Ishikawa (cell line): ENCODE measurements around the gene REXO2.

Source experiments
- CREB1 ChIP-seq: IDR thresholded peaks from 2 replicates; pipeline ENCODE4 v1.6.1; 2012; ENCODE audit warnings: low read depth
- EP300 ChIP-seq: IDR thresholded peaks from 2 replicates; pipeline ENCODE4 v1.6.1; 2012; ENCODE audit warnings: borderline replicate concordance
- FOXM1 ChIP-seq: IDR thresholded peaks from 2 replicates; pipeline ENCODE4 v1.6.1; 2012; ENCODE audit warnings: low read depth, borderline replicate concordance
- NFIC ChIP-seq: IDR thresholded peaks from 2 replicates; pipeline ENCODE4 v1.6.1; 2012
- TAF1 ChIP-seq: IDR thresholded peaks from 2 replicates; pipeline ENCODE4 v1.6.1; 2012; ENCODE audit warnings: low read depth, mild to moderate bottlenecking
- TCF12 ChIP-seq: IDR thresholded peaks from 2 replicates; pipeline ENCODE4 v1.6.1; 2012; ENCODE audit warnings: low read depth
- TEAD4 ChIP-seq: IDR thresholded peaks from 2 replicates; pipeline ENCODE4 v1.6.1; 2012
- YY1 ChIP-seq: IDR thresholded peaks from 2 replicates; pipeline ENCODE4 v1.6.1; 2012; ENCODE audit warnings: low read depth
- TF ChIP-seq, protein P1 (sequence below): IDR thresholded peaks from 2 replicates; pipeline ENCODE4 v1.6.1; 2012; ENCODE audit warnings: low read depth, mild to moderate bottlenecking
- TF ChIP-seq, protein P2 (sequence below): IDR thresholded peaks from 2 replicates; pipeline ENCODE4 v1.6.1; 2012

DNA sequence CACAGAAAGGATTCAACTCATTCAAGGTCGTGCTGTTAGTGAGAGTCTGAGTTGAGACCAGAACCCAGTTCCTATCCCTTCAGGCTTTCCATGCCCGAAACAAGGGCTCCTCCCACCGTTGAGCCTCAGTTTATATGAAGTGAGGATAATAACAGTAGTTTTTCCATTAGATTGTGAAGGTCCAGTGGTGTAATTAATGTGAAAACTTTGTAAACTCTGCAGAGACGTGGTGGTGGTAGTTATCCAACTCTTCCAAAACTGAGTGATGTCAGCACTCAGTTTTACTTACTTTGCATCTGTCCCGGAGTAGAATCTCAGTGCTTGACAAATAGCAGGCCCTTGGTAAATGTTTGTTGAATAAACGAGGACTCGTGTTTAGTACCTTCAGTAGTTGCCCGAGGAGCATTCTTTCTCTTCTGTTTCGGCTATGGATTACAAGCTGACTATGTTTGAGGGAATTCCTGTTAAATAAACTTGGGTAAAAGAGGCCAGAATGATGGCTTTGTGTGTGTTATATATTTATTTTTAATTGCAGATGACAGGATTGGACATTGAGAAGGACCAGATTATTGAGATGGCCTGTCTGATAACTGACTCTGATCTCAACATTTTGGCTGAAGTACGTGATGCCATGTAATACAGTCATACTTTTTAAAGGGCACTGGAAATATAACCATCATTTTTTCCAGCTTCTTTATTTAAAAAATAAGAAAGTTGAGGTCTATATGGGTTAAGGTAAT, 1.0 kb downstream of the REXO2 start:
- no peak for TF ChIP-seq TCF12
- TF ChIP-seq NFIC: no peak
- TF ChIP-seq TEAD4: no peak
- no peak for TF ChIP-seq EP300
- TF ChIP-seq, protein P1, sequence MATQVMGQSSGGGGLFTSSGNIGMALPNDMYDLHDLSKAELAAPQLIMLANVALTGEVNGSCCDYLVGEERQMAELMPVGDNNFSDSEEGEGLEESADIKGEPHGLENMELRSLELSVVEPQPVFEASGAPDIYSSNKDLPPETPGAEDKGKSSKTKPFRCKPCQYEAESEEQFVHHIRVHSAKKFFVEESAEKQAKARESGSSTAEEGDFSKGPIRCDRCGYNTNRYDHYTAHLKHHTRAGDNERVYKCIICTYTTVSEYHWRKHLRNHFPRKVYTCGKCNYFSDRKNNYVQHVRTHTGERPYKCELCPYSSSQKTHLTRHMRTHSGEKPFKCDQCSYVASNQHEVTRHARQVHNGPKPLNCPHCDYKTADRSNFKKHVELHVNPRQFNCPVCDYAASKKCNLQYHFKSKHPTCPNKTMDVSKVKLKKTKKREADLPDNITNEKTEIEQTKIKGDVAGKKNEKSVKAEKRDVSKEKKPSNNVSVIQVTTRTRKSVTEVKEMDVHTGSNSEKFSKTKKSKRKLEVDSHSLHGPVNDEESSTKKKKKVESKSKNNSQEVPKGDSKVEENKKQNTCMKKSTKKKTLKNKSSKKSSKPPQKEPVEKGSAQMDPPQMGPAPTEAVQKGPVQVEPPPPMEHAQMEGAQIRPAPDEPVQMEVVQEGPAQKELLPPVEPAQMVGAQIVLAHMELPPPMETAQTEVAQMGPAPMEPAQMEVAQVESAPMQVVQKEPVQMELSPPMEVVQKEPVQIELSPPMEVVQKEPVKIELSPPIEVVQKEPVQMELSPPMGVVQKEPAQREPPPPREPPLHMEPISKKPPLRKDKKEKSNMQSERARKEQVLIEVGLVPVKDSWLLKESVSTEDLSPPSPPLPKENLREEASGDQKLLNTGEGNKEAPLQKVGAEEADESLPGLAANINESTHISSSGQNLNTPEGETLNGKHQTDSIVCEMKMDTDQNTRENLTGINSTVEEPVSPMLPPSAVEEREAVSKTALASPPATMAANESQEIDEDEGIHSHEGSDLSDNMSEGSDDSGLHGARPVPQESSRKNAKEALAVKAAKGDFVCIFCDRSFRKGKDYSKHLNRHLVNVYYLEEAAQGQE: no peak
- TF ChIP-seq TAF1: no peak
- TF ChIP-seq, protein P2, sequence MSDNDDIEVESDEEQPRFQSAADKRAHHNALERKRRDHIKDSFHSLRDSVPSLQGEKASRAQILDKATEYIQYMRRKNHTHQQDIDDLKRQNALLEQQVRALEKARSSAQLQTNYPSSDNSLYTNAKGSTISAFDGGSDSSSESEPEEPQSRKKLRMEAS: no peak
- TF ChIP-seq FOXM1: no peak
- no peak for TF ChIP-seq CREB1
- TF ChIP-seq YY1: no peak
